ENCODE results near the gene TOGARAM2. TPM values are rescaled to one million over a fixed set of nuclear protein-coding genes. Genes with fewer than 3 reads are reported as not detected.
"Not testable (repeated sequence)": the region's sequence is repeated elsewhere in the genome, so short reads cannot be mapped to it uniquely, and the experiment has no call there.

TOGARAM2 gene
- total and polyA plus RNA-seq, 2 of the 8 experiments (the other 6 are each of a cell fraction or from before 2014, with no cell fraction given): 0.42 to 1.4 TPM

GRCh38 chr2:29090311-29090710 is 109.2 kb downstream of the TOGARAM2 start:
- H3K36me3 ChIP-seq (ENCODE audit: control insufficient read depth in 2 of 4, insufficient read depth in 4 of 4, low read length in 3 of 4); H4K20me1 ChIP-seq (replicated peaks in 1 of 2; ENCODE audit: control insufficient read depth in 1 of 2, insufficient read depth in 2 of 2, low read length in 2 of 2); H3K9ac ChIP-seq (replicated peaks in 1 of 4; ENCODE audit: extremely low read depth in 1 of 4, low read depth in 3 of 4, low read length in 3 of 4); H3K23ac ChIP-seq (ENCODE audit: insufficient read length); H2BK120ac ChIP-seq (replicated peaks; ENCODE audit: low read depth, low read length); H2BK20ac ChIP-seq (ENCODE audit: low read length); H3K79me2 ChIP-seq (ENCODE audit: control insufficient read depth in 1 of 2, insufficient read depth in 2 of 2, low read length in 2 of 2); H3K4me1 ChIP-seq (replicated peaks in 1 of 4; ENCODE audit: control insufficient read depth in 3 of 4, insufficient read depth in 4 of 4, low read length in 3 of 4); H3K4me2 ChIP-seq (ENCODE audit: insufficient read depth in 1 of 2, low read depth in 2 of 2, low read length in 2 of 2); DNase-seq (ENCODE audit: low read depth in 1 of 2, low spot score in 2 of 2); H4K8ac ChIP-seq (ENCODE audit: extremely low read depth, insufficient read depth, low read length); H3K14ac ChIP-seq (ENCODE audit: insufficient read length); H4K91ac ChIP-seq (replicated peaks; ENCODE audit: insufficient read length, low read length); H2AK5ac ChIP-seq (ENCODE audit: low read depth, low read length); CTCF ChIA-PET (ENCODE audit: partially characterized antibody); H2BK12ac ChIP-seq (ENCODE audit: low read depth, low read length); H2BK15ac ChIP-seq (ENCODE audit: low read length); H2AFZ ChIP-seq (ENCODE audit: low read length); H3K27me3 ChIP-seq (replicated peaks in 1 of 4; ENCODE audit: control insufficient read depth in 3 of 4, extremely low read depth in 1 of 4, insufficient read depth in 3 of 4, low read length in 3 of 4); H3K9me3 ChIP-seq (ENCODE audit: insufficient read depth in 2 of 2, low read depth in 1 of 2, low read length in 1 of 2); POLR2A ChIA-PET (ENCODE audit: partially characterized antibody); H3K4me3 ChIP-seq (ENCODE audit: extremely low read depth in 1 of 4, insufficient read depth in 2 of 4, low read depth in 3 of 4, low read length in 4 of 4); H3K79me1 ChIP-seq (ENCODE audit: low read depth, low read length); FAIRE-seq; H3K56ac ChIP-seq (replicated peaks; ENCODE audit: insufficient read length, low read depth, low read length); H3K18ac ChIP-seq (ENCODE audit: extremely low read depth, low read length); H3K27ac ChIP-seq (ENCODE audit: low read depth, low read length); H3K23me2 ChIP-seq (ENCODE audit: low read depth, low read length); H2BK5ac ChIP-seq (ENCODE audit: low read depth, low read length); H3K4ac ChIP-seq (replicated peaks; ENCODE audit: insufficient read length, low read depth, low read length); H4K5ac ChIP-seq (ENCODE audit: insufficient read length, low read depth, low read length): not testable (repeated sequence)
- WGBS, 2 experiments (ENCODE audit: extremely low coverage in 1 of 2, insufficient coverage in 1 of 2, insufficient read length in 1 of 2, insufficient replicate concordance in 2 of 2, low coverage in 1 of 2, low lambda C conversion rate in 2 of 2, missing lambda C conversion rate in 1 of 2): 92% methylated on average over 7 of the region's 7 CpGs; no CpG with 5 or more reads in 1 of the 2 experiments

All from H1 (cell line).